Activated naive CD4-positive, alpha-beta T cell treated with anti-CD3 and anti-CD28 coated beads, Interleukin-2, amount 50 U/mL, for 72 hours (primary cell): ENCODE measurements around the gene EHMT1. TPM values are rescaled to one million over a fixed set of nuclear protein-coding genes. Genes with fewer than 3 reads are reported as not detected.
A peak's percentile ranks its signal among the peaks of the same experiment; 100 is the strongest.
"Not testable (repeated sequence)": the region's sequence is repeated elsewhere in the genome, so short reads cannot be mapped to it uniquely, and the experiment has no call there.

Experiments used
- ATAC-seq, 2 donors: fragments of 150-1000 bp; cut with Tn5 transposase; 2 replicates each; pipeline ENCODE4 v1.10.0; 2021; ENCODE audit warnings: mild to moderate bottlenecking in 2 of 2, moderate library complexity in 2 of 2
- DNase-seq, 2 donors: peaks; one replicate each; pipeline ENCODE4 v3.0.0; 2021 to 2022; ENCODE audit warnings: low spot score in 2 of 2
- H3K27ac Mint-ChIP-seq, 2 donors: one replicate each; pipeline ENCODE4 v1.8.0; 2022; ENCODE audit warnings: mild to moderate bottlenecking in 2 of 2, mixed read lengths in 2 of 2
- H3K36me3 Mint-ChIP-seq, 2 donors: one replicate each; pipeline ENCODE4 v1.8.0; 2022; ENCODE audit warnings: mixed read lengths in 2 of 2
- H3K9me3 Mint-ChIP-seq, 2 donors: one replicate each; pipeline ENCODE4 v1.8.0; 2022; ENCODE audit warnings: mixed read lengths in 2 of 2
- total RNA-seq, 2 donors: library from RNA; stranded (reverse); gene quantifications; one replicate each; pipeline ENCODE4 v1.2.3, GENCODE V29; 2022

Gene EHMT1
- total RNA-seq, 2 donors from 2014 or later: 80.4 to 85.0 TPM

GRCh38 chr9:137878146-137878941 lies 259.5 kb downstream of the EHMT1 start:
- no peak overlapping the region for H3K27ac Mint-ChIP-seq
- no peaks in the 10 kb centered on the region for H3K9me3 Mint-ChIP-seq
- DNase-seq (peak in 1 of 2 donors; percentile 62), ATAC-seq (peak; percentile 19 to 78)
- peaks cover 0 to 5% of the 10 kb centered on the region in 2 donors for H3K36me3 Mint-ChIP-seq

GRCh38 chr9:137879052-137879451 lies 260.2 kb downstream of the EHMT1 start:
- no peak for ATAC-seq
- no peak overlapping the region for H3K27ac Mint-ChIP-seq
- H3K9me3 Mint-ChIP-seq: no peaks in the 10 kb centered on the region
- H3K36me3 Mint-ChIP-seq: peaks cover 0 to 5% of the 10 kb centered on the region in 2 donors
- DNase-seq: no peak

- DNase-seq: no peak
- Mint-ChIP-seq H3K27ac (no peak overlapping the region), H3K9me3 (no peaks in the 10 kb centered on the region), H3K36me3 (peaks cover 0 to 5% of the 10 kb centered on the region in 2 donors)
- no peak for ATAC-seq
These were observed 260.9 kb downstream of the EHMT1 start for GRCh38 chr9:137879566-137880150.

GRCh38 chr9:137880160-137880975 lies 261.6 kb downstream of the EHMT1 start:
- H3K9me3 Mint-ChIP-seq: no peaks in the 10 kb centered on the region
- no peak overlapping the region for H3K27ac Mint-ChIP-seq
- peaks cover 0 to 5% of the 10 kb centered on the region in 2 donors for H3K36me3 Mint-ChIP-seq
- ATAC-seq (no peak), DNase-seq (no peak)

GRCh38 chr9:137880976-137881530 lies 262.2 kb downstream of the EHMT1 start:
- Mint-ChIP-seq H3K9me3 (no peaks in the 10 kb centered on the region), H3K27ac (no peak overlapping the region), H3K36me3 (peaks cover 0 to 5% of the 10 kb centered on the region in 2 donors)
- ATAC-seq (no peak), DNase-seq (no peak)

GRCh38 chr9:137881591-137882505 lies 263.0 kb downstream of the EHMT1 start:
- no peak for DNase-seq
- Mint-ChIP-seq H3K27ac (no peak overlapping the region), H3K9me3 (no peaks in the 10 kb centered on the region), H3K36me3 (no peaks in the 10 kb centered on the region)
- no peak for ATAC-seq

GRCh38 chr9:137882506-137882821 lies 263.7 kb downstream of the EHMT1 start:
- Mint-ChIP-seq H3K27ac (no peak overlapping the region), H3K36me3 (no peaks in the 10 kb centered on the region), H3K9me3 (no peaks in the 10 kb centered on the region)
- ATAC-seq (no peak), DNase-seq (no peak)

- not testable (repeated sequence) for DNase-seq, H3K9me3 Mint-ChIP-seq, H3K36me3 Mint-ChIP-seq, ATAC-seq, H3K27ac Mint-ChIP-seq
These were observed 265.2 kb downstream of the EHMT1 start for GRCh38 chr9:137883977-137884376.

GRCh38 chr9:137884547-137884946 lies 265.7 kb downstream of the EHMT1 start:
- not testable (repeated sequence) for DNase-seq, H3K36me3 Mint-ChIP-seq, H3K9me3 Mint-ChIP-seq, H3K27ac Mint-ChIP-seq
- peak in 1 of 2 donors; percentile 26 for ATAC-seq

GRCh38 chr9:137885121-137885520 lies 266.3 kb downstream of the EHMT1 start:
- not testable (repeated sequence) for H3K36me3 Mint-ChIP-seq, H3K27ac Mint-ChIP-seq, ATAC-seq, H3K9me3 Mint-ChIP-seq, DNase-seq

Other genes with a start within 250 kb of the EHMT1 start
- 10 to 100 TPM in 1 of 2 donors, 1 to 10 TPM in 1; 7.9 to 14.8 TPM for gene EXD3, start 195.8 kb upstream of the EHMT1 start, total RNA-seq
- 1 to 10 TPM in 1 of 2 donors, not detected in 1; 1.5 TPM for gene NOXA1, start 195.6 kb upstream of the EHMT1 start, total RNA-seq
- gene ENTPD8, start 177.6 kb upstream of the EHMT1 start, total RNA-seq: not detected
- gene NSMF, start 159.7 kb upstream of the EHMT1 start, total RNA-seq: 10 to 100 TPM; 12.0 to 61.3 TPM
- 1 to 10 TPM; 3.7 to 4.4 TPM for gene PNPLA7, start 68.6 kb upstream of the EHMT1 start, total RNA-seq
- gene MRPL41, start 67.1 kb upstream of the EHMT1 start, total RNA-seq: 10 to 100 TPM; 21.2 to 31.6 TPM
- gene DPH7, start 40.1 kb upstream of the EHMT1 start, total RNA-seq: 10 to 100 TPM; 30.1 to 64.7 TPM
- 10 to 100 TPM; 32.9 to 63.5 TPM for gene ZMYND19, start 28.5 kb upstream of the EHMT1 start, total RNA-seq
- gene ARRDC1, start 13.3 kb upstream of the EHMT1 start, total RNA-seq: 10 to 100 TPM; 34.4 to 40.9 TPM